H9 (cell line): ENCODE results near the gene ZNF76. TPM values are rescaled to one million over a fixed set of nuclear protein-coding genes. Genes with fewer than 3 reads are reported as not detected.

ENCODE experiments used
- DNase-seq: peaks from one replicate; pipeline ENCODE4 v3.0.0-alpha.2; 2017
- H2AFZ ChIP-seq: one replicate; pipeline ENCODE4 v1.6.1; 2013; ENCODE audit warnings: mild to moderate bottlenecking, low read length, control low read depth, moderate library complexity
- H2AK5ac ChIP-seq: 2 replicates; pipeline ENCODE4 v1.6.1; 2013; ENCODE audit warnings: low read length, control low read depth, mixed read lengths; ENCODE audit not compliant: insufficient read length
- H2BK120ac ChIP-seq: one replicate; pipeline ENCODE4 v1.6.1; 2013; ENCODE audit warnings: low read depth, mild to moderate bottlenecking, low read length, control low read depth, inconsistent platforms; ENCODE audit not compliant: poor library complexity, severe bottlenecking
- H2BK12ac ChIP-seq: 2 replicates; pipeline ENCODE4 v1.6.1; 2013; ENCODE audit warnings: low read length, control low read depth, mixed read lengths, low read depth; ENCODE audit not compliant: insufficient read length
- H2BK15ac ChIP-seq: 2 replicates; pipeline ENCODE4 v1.6.1; 2013; ENCODE audit warnings: low read depth, low read length, control low read depth
- H2BK20ac ChIP-seq: one replicate; pipeline ENCODE4 v1.6.1; 2013; ENCODE audit warnings: low read depth, mild to moderate bottlenecking, low read length, control low read depth, inconsistent platforms; ENCODE audit not compliant: poor library complexity, severe bottlenecking
- H2BK5ac ChIP-seq: 2 replicates; pipeline ENCODE4 v1.6.1; 2013; ENCODE audit warnings: low read length, control low read depth, mixed read lengths; ENCODE audit not compliant: insufficient read length
- H3K14ac ChIP-seq: 2 replicates; pipeline ENCODE4 v1.6.1; 2013; ENCODE audit warnings: low read length, control low read depth; ENCODE audit not compliant: insufficient read depth
- H3K18ac ChIP-seq: 2 replicates; pipeline ENCODE4 v1.6.1; 2013; ENCODE audit warnings: low read depth, mild to moderate bottlenecking, mixed read lengths, low read length, control low read depth; ENCODE audit not compliant: insufficient read length
- H3K23ac ChIP-seq: 2 replicates; pipeline ENCODE4 v1.6.1; 2013; ENCODE audit warnings: low read length, control low read depth, mixed read lengths, low read depth; ENCODE audit not compliant: insufficient read length
- H3K23me2 ChIP-seq: 2 replicates; pipeline ENCODE4 v1.6.1; 2013; ENCODE audit warnings: low read depth, mild to moderate bottlenecking, mixed read lengths, low read length, control low read depth; ENCODE audit not compliant: insufficient read length, poor library complexity, severe bottlenecking
- H3K27ac ChIP-seq: 2 replicates; pipeline ENCODE4 v1.5.1; 2013; ENCODE audit warnings: low read length, control low read depth, mixed read lengths, low read depth; ENCODE audit not compliant: insufficient read length
- H3K27me3 ChIP-seq: 2 replicates; pipeline ENCODE4 v1.6.1; 2013; ENCODE audit warnings: low read length, control low read depth, inconsistent platforms; ENCODE audit not compliant: insufficient read depth
- H3K4ac ChIP-seq: 2 replicates; pipeline ENCODE4 v1.6.1; 2013; ENCODE audit warnings: low read depth, mild to moderate bottlenecking, control low read depth, inconsistent platforms, low read length, moderate library complexity
- H3K4me1 ChIP-seq: 2 replicates; pipeline ENCODE4 v1.6.1; 2013; ENCODE audit warnings: low read length, control low read depth, inconsistent platforms; ENCODE audit not compliant: insufficient read depth
- H3K4me2 ChIP-seq: 2 replicates; pipeline ENCODE4 v1.6.1; 2013; ENCODE audit warnings: low read length, control low read depth, mixed read lengths; ENCODE audit not compliant: insufficient read length, insufficient read depth
- H3K56ac ChIP-seq: 2 replicates; pipeline ENCODE4 v1.6.1; 2013; ENCODE audit warnings: low read depth, mild to moderate bottlenecking, mixed read lengths, low read length, control low read depth; ENCODE audit not compliant: insufficient read length
- H3K79me1 ChIP-seq: 2 replicates; pipeline ENCODE4 v1.6.1; 2013; ENCODE audit warnings: low read depth, mild to moderate bottlenecking, moderate library complexity, low read length, control low read depth, inconsistent platforms; ENCODE audit not compliant: insufficient read depth, poor library complexity, severe bottlenecking
- H3K79me2 ChIP-seq: 2 replicates; pipeline ENCODE4 v1.6.1; 2013; ENCODE audit warnings: low read length, control low read depth, inconsistent platforms; ENCODE audit not compliant: insufficient read depth
- H3K9ac ChIP-seq: 2 replicates; pipeline ENCODE4 v1.6.1; 2013; ENCODE audit warnings: low read length, control low read depth, mixed read lengths; ENCODE audit not compliant: insufficient read length; ENCODE audit errors: extremely low read depth
- H3K9me3 ChIP-seq: one replicate; pipeline ENCODE4 v1.6.1; 2013; ENCODE audit warnings: low read depth, low read length, inconsistent platforms; ENCODE audit not compliant: control insufficient read depth
- H3T11ph ChIP-seq: one replicate; pipeline ENCODE4 v1.6.1; 2013; ENCODE audit warnings: mild to moderate bottlenecking, low read length, control low read depth, inconsistent platforms
- H4K20me1 ChIP-seq: one replicate; pipeline ENCODE4 v1.6.1; 2013; ENCODE audit not compliant: control insufficient read depth, insufficient read length, insufficient read depth
- H4K5ac ChIP-seq: 2 replicates; pipeline ENCODE4 v1.6.1; 2013; ENCODE audit warnings: low read depth, mild to moderate bottlenecking, mixed read lengths, low read length, control low read depth; ENCODE audit not compliant: insufficient read length
- H4K8ac ChIP-seq: replicated peaks from 2 replicates; pipeline ENCODE4 v1.6.1; 2013; ENCODE audit warnings: low read length, control low read depth, mixed read lengths, low read depth; ENCODE audit not compliant: insufficient read length
- H4K91ac ChIP-seq: 2 replicates; pipeline ENCODE4 v1.6.1; 2013; ENCODE audit warnings: low read depth, mild to moderate bottlenecking, moderate library complexity, mixed read lengths, low read length, control low read depth; ENCODE audit not compliant: insufficient read length
- H3K27ac Mint-ChIP-seq, 3 experiments: 2 replicates in 2 of 3; 3 replicates in 1 of 3; pipeline ENCODE4 v1.8.0; 2020 to 2021; ENCODE audit warnings: mixed read lengths in 3 of 3, mild to moderate bottlenecking in 1 of 3, moderate library complexity in 1 of 3
- H3K27me3 Mint-ChIP-seq: 2 replicates; pipeline ENCODE4 v1.8.0; 2021; ENCODE audit warnings: low read depth, mild to moderate bottlenecking, moderate library complexity, mixed read lengths
- H3K36me3 Mint-ChIP-seq, 3 experiments: 2 replicates in 2 of 3; 3 replicates in 1 of 3; pipeline ENCODE4 v1.8.0; 2020 to 2021; ENCODE audit warnings: low read depth in 3 of 3, mixed read lengths in 3 of 3; ENCODE audit not compliant: insufficient read depth in 1 of 3
- H3K4me1 Mint-ChIP-seq, 2 experiments: 2 replicates each; pipeline ENCODE4 v1.8.0; 2020; ENCODE audit warnings: mixed read lengths in 2 of 2
- H3K4me3 Mint-ChIP-seq, 2 experiments: 2 replicates in 1 of 2; 3 replicates in 1 of 2; pipeline ENCODE4 v1.8.0; 2020 to 2021; ENCODE audit warnings: mild to moderate bottlenecking in 2 of 2, mixed read lengths in 2 of 2, moderate library complexity in 1 of 2
- H3K9me3 Mint-ChIP-seq, 2 experiments: 2 replicates in 1 of 2; 3 replicates in 1 of 2; pipeline ENCODE4 v1.8.0; 2020; ENCODE audit warnings: mild to moderate bottlenecking in 2 of 2, mixed read lengths in 2 of 2, moderate library complexity in 1 of 2
- WGBS: extraction: QIAGEN DNeasy Blood & Tissue Kit; methylation state at CpG from one replicate; pipeline ENCODE4 v1.1.7; 2013; ENCODE audit warnings: missing lambda C conversion rate, low lambda C conversion rate, mixed read lengths; ENCODE audit not compliant: insufficient read length; ENCODE audit errors: extremely low coverage; 5-methylcytosine and 5-hydroxymethylcytosine counted together
- total RNA-seq: library from RNA; stranded (reverse); gene quantifications from 2 replicates; pipeline ENCODE4 v1.2.1, GENCODE V29; 2021
- TF ChIP-seq, protein P1 (sequence below): fragments of 200-600 bp; sonication (generic); conservative IDR thresholded peaks from 3 replicates; pipeline ENCODE4 v1.8.0; 2021; ENCODE audit warnings: antibody characterized with exemption, mild to moderate bottlenecking

ZNF76 gene
- total RNA-seq, 1 experiment from 2014 or later, result 21.1 TPM

DNA sequence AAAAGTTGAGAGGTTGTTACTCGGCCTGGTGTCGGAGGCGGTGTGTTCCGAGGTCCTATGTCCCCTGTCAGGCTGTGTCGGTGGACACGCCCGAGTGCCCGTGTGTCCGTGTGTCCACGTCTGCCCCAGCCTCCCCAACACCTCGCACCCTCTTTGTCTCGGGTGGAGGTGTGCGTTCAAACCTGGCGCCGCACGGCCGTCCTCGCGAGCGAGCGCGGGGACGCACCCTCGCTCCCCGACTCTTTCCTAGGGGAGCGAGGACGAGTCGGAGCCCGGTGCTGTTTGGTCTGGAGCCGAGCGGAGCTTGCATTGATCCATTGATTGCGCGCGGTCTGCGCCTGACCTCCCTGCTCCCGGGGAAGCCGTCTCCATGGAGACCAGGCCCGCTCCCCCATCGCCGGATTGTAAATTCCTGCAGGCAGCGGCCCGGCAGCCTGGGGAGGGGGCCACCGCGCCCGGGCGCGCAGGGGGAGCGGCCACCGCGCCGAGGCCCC, 46.2 kb upstream of the ZNF76 start:
- Histone ChIP-seq H2BK20ac (no peak overlapping the region), H3K4me2 (peak overlapping the region; percentile 47), H3K79me1 (no peaks in the 10 kb centered on the region), H3K18ac (no peak overlapping the region), H3K4me1 (peaks cover 2% of the 10 kb centered on the region; the same call in 1 of the 2 replicates), H2BK12ac (no peak overlapping the region), H2AK5ac (no peak overlapping the region), H2BK15ac (no peak overlapping the region), H3T11ph (no peak overlapping the region), H2BK120ac (no peak overlapping the region), H3K56ac (no peak overlapping the region), H3K23me2 (peaks cover 7% of the 10 kb centered on the region), H4K20me1 (no peaks in the 10 kb centered on the region), H3K9me3 (no peaks in the 10 kb centered on the region), H2BK5ac (no peak overlapping the region), H3K79me2 (no peaks in the 10 kb centered on the region), H3K4ac (no peak overlapping the region), H3K27me3 (peaks cover 40% of the 10 kb centered on the region; the same call in 1 of the 2 replicates), H3K14ac (no peak overlapping the region), H4K91ac (no peak overlapping the region), H4K8ac (no peak overlapping the region), H3K23ac (no peak overlapping the region), H3K9ac (no peak overlapping the region), H3K27ac (no peak overlapping the region), H2AFZ (no peak overlapping the region), H4K5ac (no peak overlapping the region)
- peaks cover 43 to 50% of the 10 kb centered on the region in 2 experiments for H3K4me1 Mint-ChIP-seq
- H3K4me3 Mint-ChIP-seq, result peak overlapping the region; percentile 66 to 85
- no peaks in the 10 kb centered on the region for H3K9me3 Mint-ChIP-seq
- H3K36me3 Mint-ChIP-seq, result no peaks in the 10 kb centered on the region; a peak in 1 of 7 replicates
- peak overlapping the region in 1 of 3 experiments; percentile 23; a peak in 2 of 7 replicates for H3K27ac Mint-ChIP-seq
- no CpG with 5 or more reads among the region's 51 CpGs for WGBS
- DNase-seq, result peak; percentile 77
- H3K27me3 Mint-ChIP-seq, result peaks cover 91% of the 10 kb centered on the region
- TF ChIP-seq, protein P1, sequence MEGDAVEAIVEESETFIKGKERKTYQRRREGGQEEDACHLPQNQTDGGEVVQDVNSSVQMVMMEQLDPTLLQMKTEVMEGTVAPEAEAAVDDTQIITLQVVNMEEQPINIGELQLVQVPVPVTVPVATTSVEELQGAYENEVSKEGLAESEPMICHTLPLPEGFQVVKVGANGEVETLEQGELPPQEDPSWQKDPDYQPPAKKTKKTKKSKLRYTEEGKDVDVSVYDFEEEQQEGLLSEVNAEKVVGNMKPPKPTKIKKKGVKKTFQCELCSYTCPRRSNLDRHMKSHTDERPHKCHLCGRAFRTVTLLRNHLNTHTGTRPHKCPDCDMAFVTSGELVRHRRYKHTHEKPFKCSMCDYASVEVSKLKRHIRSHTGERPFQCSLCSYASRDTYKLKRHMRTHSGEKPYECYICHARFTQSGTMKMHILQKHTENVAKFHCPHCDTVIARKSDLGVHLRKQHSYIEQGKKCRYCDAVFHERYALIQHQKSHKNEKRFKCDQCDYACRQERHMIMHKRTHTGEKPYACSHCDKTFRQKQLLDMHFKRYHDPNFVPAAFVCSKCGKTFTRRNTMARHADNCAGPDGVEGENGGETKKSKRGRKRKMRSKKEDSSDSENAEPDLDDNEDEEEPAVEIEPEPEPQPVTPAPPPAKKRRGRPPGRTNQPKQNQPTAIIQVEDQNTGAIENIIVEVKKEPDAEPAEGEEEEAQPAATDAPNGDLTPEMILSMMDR, result no peak
